NT2/D1 (cell line): ENCODE measurements around the gene TJP1.

ENCODE experiments used
- YY1 ChIP-seq: IDR thresholded peaks from 2 replicates; pipeline ENCODE4 v1.6.1; 2011; ENCODE audit not compliant: insufficient read length, insufficient read depth
- ZNF274 ChIP-seq: IDR thresholded peaks from 2 replicates; pipeline ENCODE4 v1.6.1; 2011; ENCODE audit warnings: mild to moderate bottlenecking, low read depth, low read length

- no peak for TF ChIP-seq YY1
- TF ChIP-seq ZNF274, result no peak
These were observed 35.0 kb upstream of the TJP1 start for GRCh38 chr15:29857221-29857789.
